Measurements from ENCODE around the gene CCL15. TPM values are rescaled to one million over a fixed set of nuclear protein-coding genes. Genes with fewer than 3 reads are reported as not detected.

CCL15 gene
- total and polyA plus RNA-seq, 4 donors: 8.8 to 27.8 (median 11.6) TPM

DNA sequence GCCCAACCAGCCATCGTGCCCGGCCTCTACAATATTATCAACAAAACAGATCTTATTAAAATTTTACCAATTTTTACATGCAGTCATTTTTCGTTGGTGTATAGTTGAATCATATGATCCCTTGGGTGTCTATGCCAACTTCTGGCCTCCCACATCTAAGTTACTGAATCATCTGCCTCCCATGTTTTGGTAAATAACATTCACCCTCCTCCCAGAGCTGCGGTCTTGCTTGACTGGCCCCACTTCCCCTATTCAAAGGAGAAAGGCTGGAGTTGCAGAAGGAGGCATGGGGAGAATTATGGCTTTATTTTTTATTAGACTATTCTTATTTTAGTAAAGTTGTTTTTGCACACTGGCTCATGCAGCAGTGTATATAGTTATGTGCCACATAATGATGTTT is 34.9 kb upstream of the CCL15 start:
- Histone ChIP-seq H3K9me3 (ENCODE audit: control insufficient read depth in 4 of 4, low read length in 3 of 4) (no peaks in the 10 kb centered on the region), H3K4me3 (ENCODE audit: low read depth in 1 of 3, low read length in 3 of 3) (no peak overlapping the region), H3K27me3 (ENCODE audit: control insufficient read depth in 4 of 4, insufficient read depth in 4 of 4, low read length in 3 of 4) (no peaks in the 10 kb centered on the region), H3K9ac (ENCODE audit: low read depth in 1 of 2, low read length in 2 of 2) (no peak overlapping the region), H3K36me3 (ENCODE audit: control insufficient read depth in 4 of 4, insufficient read depth in 3 of 4, low read depth in 1 of 4, low read length in 3 of 4) (no peaks in the 10 kb centered on the region), H3K27ac (ENCODE audit: low read depth in 1 of 2, low read length in 2 of 2) (no peak overlapping the region), H3K4me1 (ENCODE audit: control insufficient read depth in 4 of 4, insufficient read depth in 4 of 4, low read length in 3 of 4) (no peaks in the 10 kb centered on the region)
- TF ChIP-seq HNF4A (conservative IDR thresholded peaks at IDR 0.05): no peak
- no peak for TF ChIP-seq FOXA1 (IDR thresholded peaks at IDR 0.05)
- no peak for TF ChIP-seq YY1 (IDR thresholded peaks at IDR 0.05)
- TF ChIP-seq SP1 (IDR thresholded peaks at IDR 0.05): no peak
- no peak for TF ChIP-seq HNF4G (IDR thresholded peaks at IDR 0.05)
- TF ChIP-seq, protein P1, sequence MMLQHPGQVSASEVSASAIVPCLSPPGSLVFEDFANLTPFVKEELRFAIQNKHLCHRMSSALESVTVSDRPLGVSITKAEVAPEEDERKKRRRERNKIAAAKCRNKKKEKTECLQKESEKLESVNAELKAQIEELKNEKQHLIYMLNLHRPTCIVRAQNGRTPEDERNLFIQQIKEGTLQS (IDR thresholded peaks at IDR 0.05): no peak
- no peak for TF ChIP-seq MAX (IDR thresholded peaks at IDR 0.05)
- TF ChIP-seq RXRA (IDR thresholded peaks at IDR 0.05): no peak
- no peak for TF ChIP-seq EGR1 (IDR thresholded peaks at IDR 0.05; ENCODE audit: low read depth in 2 of 2)
- TF ChIP-seq, protein P2, sequence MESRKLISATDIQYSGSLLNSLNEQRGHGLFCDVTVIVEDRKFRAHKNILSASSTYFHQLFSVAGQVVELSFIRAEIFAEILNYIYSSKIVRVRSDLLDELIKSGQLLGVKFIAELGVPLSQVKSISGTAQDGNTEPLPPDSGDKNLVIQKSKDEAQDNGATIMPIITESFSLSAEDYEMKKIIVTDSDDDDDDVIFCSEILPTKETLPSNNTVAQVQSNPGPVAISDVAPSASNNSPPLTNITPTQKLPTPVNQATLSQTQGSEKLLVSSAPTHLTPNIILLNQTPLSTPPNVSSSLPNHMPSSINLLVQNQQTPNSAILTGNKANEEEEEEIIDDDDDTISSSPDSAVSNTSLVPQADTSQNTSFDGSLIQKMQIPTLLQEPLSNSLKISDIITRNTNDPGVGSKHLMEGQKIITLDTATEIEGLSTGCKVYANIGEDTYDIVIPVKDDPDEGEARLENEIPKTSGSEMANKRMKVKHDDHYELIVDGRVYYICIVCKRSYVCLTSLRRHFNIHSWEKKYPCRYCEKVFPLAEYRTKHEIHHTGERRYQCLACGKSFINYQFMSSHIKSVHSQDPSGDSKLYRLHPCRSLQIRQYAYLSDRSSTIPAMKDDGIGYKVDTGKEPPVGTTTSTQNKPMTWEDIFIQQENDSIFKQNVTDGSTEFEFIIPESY (IDR thresholded peaks at IDR 0.05): no peak
- 93% methylated on average over 4 of the region's 4 CpGs for WGBS
- no peak for DNase-seq (ENCODE audit: low spot score)

GRCh38 chr17:36034127-36034526 is 32.8 kb upstream of the CCL15 start:
- Histone ChIP-seq H3K9me3 (ENCODE audit: control insufficient read depth in 4 of 4, low read length in 3 of 4) (no peaks in the 10 kb centered on the region), H3K36me3 (ENCODE audit: control insufficient read depth in 4 of 4, insufficient read depth in 3 of 4, low read depth in 1 of 4, low read length in 3 of 4) (no peaks in the 10 kb centered on the region), H3K4me1 (ENCODE audit: control insufficient read depth in 4 of 4, insufficient read depth in 4 of 4, low read length in 3 of 4) (no peaks in the 10 kb centered on the region), H3K9ac (ENCODE audit: low read depth in 1 of 2, low read length in 2 of 2) (no peak overlapping the region), H3K27ac (ENCODE audit: low read depth in 1 of 2, low read length in 2 of 2) (no peak overlapping the region), H3K27me3 (ENCODE audit: control insufficient read depth in 4 of 4, insufficient read depth in 4 of 4, low read length in 3 of 4) (no peaks in the 10 kb centered on the region), H3K4me3 (ENCODE audit: low read depth in 1 of 3, low read length in 3 of 3) (no peak overlapping the region)
- no peak for DNase-seq (ENCODE audit: low spot score)
- WGBS: 70% methylated on average over 3 of the region's 3 CpGs
- TF ChIP-seq FOXA2 (IDR thresholded peaks at IDR 0.05): no peak

- DNase-seq (ENCODE audit: low spot score): no peak
- Histone ChIP-seq H3K4me1 (ENCODE audit: control insufficient read depth in 4 of 4, insufficient read depth in 4 of 4, low read length in 3 of 4) (no peaks in the 10 kb centered on the region), H3K9ac (ENCODE audit: low read depth in 1 of 2, low read length in 2 of 2) (no peak overlapping the region), H3K9me3 (ENCODE audit: control insufficient read depth in 4 of 4, low read length in 3 of 4) (no peaks in the 10 kb centered on the region), H3K27ac (ENCODE audit: low read depth in 1 of 2, low read length in 2 of 2) (no peak overlapping the region), H3K36me3 (ENCODE audit: control insufficient read depth in 4 of 4, insufficient read depth in 3 of 4, low read depth in 1 of 4, low read length in 3 of 4) (no peaks in the 10 kb centered on the region), H3K4me3 (ENCODE audit: low read depth in 1 of 3, low read length in 3 of 3) (no peak overlapping the region), H3K27me3 (ENCODE audit: control insufficient read depth in 4 of 4, insufficient read depth in 4 of 4, low read length in 3 of 4) (no peaks in the 10 kb centered on the region)
- 89% methylated on average over 1 of the region's 1 CpG for WGBS
- no peak for TF ChIP-seq FOXA1 (IDR thresholded peaks at IDR 0.05)
- TF ChIP-seq HNF4G (IDR thresholded peaks at IDR 0.05): no peak
- TF ChIP-seq TAF1 (conservative IDR thresholded peaks at IDR 0.05): no peak
Measured at GRCh38 chr17:36030956-36031355, 29.6 kb upstream of the CCL15 start.

GRCh38 chr17:36027761-36028160 is 26.4 kb upstream of the CCL15 start:
- Histone ChIP-seq H3K27ac (ENCODE audit: low read depth in 1 of 2, low read length in 2 of 2) (no peak overlapping the region), H3K9ac (ENCODE audit: low read depth in 1 of 2, low read length in 2 of 2) (no peak overlapping the region), H3K4me1 (ENCODE audit: control insufficient read depth in 4 of 4, insufficient read depth in 4 of 4, low read length in 3 of 4) (no peaks in the 10 kb centered on the region), H3K27me3 (ENCODE audit: control insufficient read depth in 4 of 4, insufficient read depth in 4 of 4, low read length in 3 of 4) (no peaks in the 10 kb centered on the region), H3K36me3 (ENCODE audit: control insufficient read depth in 4 of 4, insufficient read depth in 3 of 4, low read depth in 1 of 4, low read length in 3 of 4) (no peaks in the 10 kb centered on the region), H3K9me3 (ENCODE audit: control insufficient read depth in 4 of 4, low read length in 3 of 4) (no peaks in the 10 kb centered on the region), H3K4me3 (ENCODE audit: low read depth in 1 of 3, low read length in 3 of 3) (no peak overlapping the region)
- WGBS: 77% methylated on average over 4 of the region's 4 CpGs
- no peak for TF ChIP-seq SP1 (IDR thresholded peaks at IDR 0.05)
- no peak for TF ChIP-seq EGR1 (IDR thresholded peaks at IDR 0.05; ENCODE audit: low read depth in 2 of 2)
- TF ChIP-seq, protein P2 (IDR thresholded peaks at IDR 0.05): no peak
- TF ChIP-seq GABPA (IDR thresholded peaks at IDR 0.05 in 1 of 2, conservative IDR thresholded peaks at IDR 0.05 in 1 of 2): no peak
- TF ChIP-seq, protein P1 (IDR thresholded peaks at IDR 0.05): no peak
- no peak for TF ChIP-seq HNF4A (conservative IDR thresholded peaks at IDR 0.05)
- TF ChIP-seq MAX (IDR thresholded peaks at IDR 0.05): no peak
- TF ChIP-seq FOXA1 (IDR thresholded peaks at IDR 0.05): no peak
- no peak for TF ChIP-seq JUND (IDR thresholded peaks at IDR 0.05)
- no peak for TF ChIP-seq RAD21 (IDR thresholded peaks at IDR 0.05)
- no peak for TF ChIP-seq HNF4G (IDR thresholded peaks at IDR 0.05)
- no peak for TF ChIP-seq RXRA (IDR thresholded peaks at IDR 0.05)
- TF ChIP-seq, protein P3, sequence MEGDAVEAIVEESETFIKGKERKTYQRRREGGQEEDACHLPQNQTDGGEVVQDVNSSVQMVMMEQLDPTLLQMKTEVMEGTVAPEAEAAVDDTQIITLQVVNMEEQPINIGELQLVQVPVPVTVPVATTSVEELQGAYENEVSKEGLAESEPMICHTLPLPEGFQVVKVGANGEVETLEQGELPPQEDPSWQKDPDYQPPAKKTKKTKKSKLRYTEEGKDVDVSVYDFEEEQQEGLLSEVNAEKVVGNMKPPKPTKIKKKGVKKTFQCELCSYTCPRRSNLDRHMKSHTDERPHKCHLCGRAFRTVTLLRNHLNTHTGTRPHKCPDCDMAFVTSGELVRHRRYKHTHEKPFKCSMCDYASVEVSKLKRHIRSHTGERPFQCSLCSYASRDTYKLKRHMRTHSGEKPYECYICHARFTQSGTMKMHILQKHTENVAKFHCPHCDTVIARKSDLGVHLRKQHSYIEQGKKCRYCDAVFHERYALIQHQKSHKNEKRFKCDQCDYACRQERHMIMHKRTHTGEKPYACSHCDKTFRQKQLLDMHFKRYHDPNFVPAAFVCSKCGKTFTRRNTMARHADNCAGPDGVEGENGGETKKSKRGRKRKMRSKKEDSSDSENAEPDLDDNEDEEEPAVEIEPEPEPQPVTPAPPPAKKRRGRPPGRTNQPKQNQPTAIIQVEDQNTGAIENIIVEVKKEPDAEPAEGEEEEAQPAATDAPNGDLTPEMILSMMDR (IDR thresholded peaks at IDR 0.05; ENCODE audit: low read depth, low read length, missing input control): no peak
- DNase-seq (ENCODE audit: low spot score): no peak
